Measurements from ENCODE around the gene GOLGA5.

GRCh38 chr14:92747701-92748258 is 46.3 kb upstream of the GOLGA5 start:
- TF ChIP-seq GATA2 (IDR thresholded peaks at IDR 0.05; ENCODE audit: low read depth, low read length) (no peak), GATA3 (IDR thresholded peaks at IDR 0.05; ENCODE audit: low read depth, low read length) (no peak)
